Prostate gland (tissue), 2 donors: Measurements from ENCODE around the gene LYSMD1.

ENCODE experiments used
- POLR2AphosphoS5 ChIP-seq: sonication (generic); formaldehyde crosslinking; IDR thresholded peaks from one replicate; pipeline ENCODE4 v1.6.1; 2017; ENCODE audit warnings: antibody characterized with exemption
- TF ChIP-seq, protein P1 (sequence below), 4 experiments: fragments of 200-600 bp in 2 of 4; fragments of 450-650 bp in 2 of 4; sonication (generic) in 2 of 4; IDR thresholded peaks; 1 replicate in 3 of 4; 2 replicates in 1 of 4; pipeline ENCODE4 v1.5.1; 2016 to 2019; ENCODE audit warnings: antibody characterized with exemption in 4 of 4, mild to moderate bottlenecking in 2 of 4, moderate library complexity in 2 of 4

DNA sequence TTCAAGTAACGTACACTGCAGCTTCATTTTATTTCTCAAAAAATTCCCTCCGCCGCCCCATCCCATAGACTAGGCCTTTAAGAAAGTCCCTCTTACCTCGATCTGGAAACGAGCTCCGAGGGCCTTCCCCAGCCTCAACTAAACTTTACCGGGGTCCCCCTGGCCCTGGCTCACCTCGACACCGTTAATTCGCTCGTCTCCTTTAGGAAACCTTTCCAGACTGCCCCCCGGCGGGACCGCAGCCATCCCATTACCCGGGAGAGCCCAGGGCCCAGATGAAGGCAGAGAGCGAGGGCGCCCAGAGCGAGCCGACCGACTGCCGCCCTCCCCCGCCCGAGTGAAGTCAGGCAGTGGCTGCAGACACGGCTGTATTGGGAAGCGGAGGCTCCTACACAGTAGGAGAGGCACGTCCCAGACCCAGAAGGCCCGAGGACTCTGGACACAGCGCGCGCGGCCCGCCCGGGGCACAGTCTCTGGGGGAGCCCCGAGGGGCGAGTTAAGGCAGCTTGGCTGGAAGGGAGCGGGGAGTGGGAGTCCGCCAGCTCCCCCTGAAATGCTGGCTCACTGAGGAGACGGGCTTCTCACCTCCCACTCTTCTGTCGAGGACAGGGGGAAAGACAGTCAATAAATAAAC, 33.9 kb downstream of the LYSMD1 start:
- TF ChIP-seq, protein P1, sequence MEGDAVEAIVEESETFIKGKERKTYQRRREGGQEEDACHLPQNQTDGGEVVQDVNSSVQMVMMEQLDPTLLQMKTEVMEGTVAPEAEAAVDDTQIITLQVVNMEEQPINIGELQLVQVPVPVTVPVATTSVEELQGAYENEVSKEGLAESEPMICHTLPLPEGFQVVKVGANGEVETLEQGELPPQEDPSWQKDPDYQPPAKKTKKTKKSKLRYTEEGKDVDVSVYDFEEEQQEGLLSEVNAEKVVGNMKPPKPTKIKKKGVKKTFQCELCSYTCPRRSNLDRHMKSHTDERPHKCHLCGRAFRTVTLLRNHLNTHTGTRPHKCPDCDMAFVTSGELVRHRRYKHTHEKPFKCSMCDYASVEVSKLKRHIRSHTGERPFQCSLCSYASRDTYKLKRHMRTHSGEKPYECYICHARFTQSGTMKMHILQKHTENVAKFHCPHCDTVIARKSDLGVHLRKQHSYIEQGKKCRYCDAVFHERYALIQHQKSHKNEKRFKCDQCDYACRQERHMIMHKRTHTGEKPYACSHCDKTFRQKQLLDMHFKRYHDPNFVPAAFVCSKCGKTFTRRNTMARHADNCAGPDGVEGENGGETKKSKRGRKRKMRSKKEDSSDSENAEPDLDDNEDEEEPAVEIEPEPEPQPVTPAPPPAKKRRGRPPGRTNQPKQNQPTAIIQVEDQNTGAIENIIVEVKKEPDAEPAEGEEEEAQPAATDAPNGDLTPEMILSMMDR (IDR thresholded peaks at IDR 0.05), result no peak
- TF ChIP-seq POLR2AphosphoS5, result no peak
